ENCODE results near the gene SMYD3. TPM values are rescaled to one million over a fixed set of nuclear protein-coding genes. Genes with fewer than 3 reads are reported as not detected.
A peak's percentile ranks its signal among the peaks of the same experiment; 100 is the strongest.
"Not testable (repeated sequence)": the region's sequence is repeated elsewhere in the genome, so short reads cannot be mapped to it uniquely, and the experiment has no call there.

SMYD3 gene
- total and polyA plus RNA-seq, 8 donors = 20.4 to 35.1 (median 24.3) TPM

GRCh38 chr1:246372559-246372958 is 134.5 kb downstream of the SMYD3 start:
- Histone ChIP-seq H3K9me3 (no peaks in the 10 kb centered on the region), H3K4me1 (no peaks in the 10 kb centered on the region), H3K27ac (no peak overlapping the region), H3K36me3 (no peaks in the 10 kb centered on the region), H3K4me3 (no peak overlapping the region), H3K27me3 (no peaks in the 10 kb centered on the region)
- intact Hi-C loops (cut with DNase I) = no loop called here
- DNase-seq = peak in 2 of 4 donors; percentile 9 to 12
- no peak for ATAC-seq
- no peak for TF ChIP-seq CTCF (IDR thresholded peaks at IDR 0.05)

- TF ChIP-seq CTCF (IDR thresholded peaks at IDR 0.05) = no peak
- H3K4me3 ChIP-seq = no peak overlapping the region
- H3K9me3 ChIP-seq = no peaks in the 10 kb centered on the region
- DNase-seq (no peak), ATAC-seq (no peak)
- no peaks in the 10 kb centered on the region for H3K4me1 ChIP-seq
- H3K27ac ChIP-seq = no peak overlapping the region
- no peaks in the 10 kb centered on the region for H3K36me3 ChIP-seq
- intact Hi-C loops (cut with DNase I) = no loop called here
- H3K27me3 ChIP-seq = no peaks in the 10 kb centered on the region
These were observed 140.0 kb downstream of the SMYD3 start for GRCh38 chr1:246367041-246367440.

GRCh38 chr1:246365708-246366107 is 141.4 kb downstream of the SMYD3 start:
- intact Hi-C loops (cut with DNase I) = no loop called here
- ATAC-seq = no peak

DNA sequence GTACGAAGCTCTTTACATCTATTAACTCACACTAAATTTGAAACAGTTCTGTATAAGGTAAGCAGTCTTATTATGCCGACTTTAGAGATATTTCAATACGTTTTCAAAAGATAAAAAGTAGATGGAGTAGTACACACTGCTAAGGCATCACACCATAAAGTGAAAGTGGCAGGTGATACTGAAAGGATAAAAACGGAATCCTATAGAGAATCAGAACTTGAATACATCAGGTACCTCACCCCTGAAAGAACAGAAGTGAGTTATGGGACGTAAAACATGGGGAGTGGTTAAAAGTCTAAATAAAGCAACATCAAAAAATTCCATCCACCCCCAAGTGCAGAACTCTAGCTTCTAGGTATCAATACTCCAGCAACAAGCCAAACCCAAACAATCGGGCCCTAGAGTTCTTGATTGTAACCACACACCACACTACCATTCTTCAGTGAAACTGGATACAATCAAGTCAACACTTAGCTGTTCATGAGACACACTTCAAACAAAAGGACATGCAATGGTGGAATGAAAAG is 142.6 kb downstream of the SMYD3 start:
- Histone ChIP-seq H3K36me3 (no peaks in the 10 kb centered on the region), H3K27ac (no peak overlapping the region), H3K27me3 (no peaks in the 10 kb centered on the region), H3K4me1 (no peaks in the 10 kb centered on the region), H3K9me3 (peaks cover 0 to 12% of the 10 kb centered on the region in 2 donors), H3K4me3 (no peak overlapping the region)
- no peak for TF ChIP-seq CTCF (IDR thresholded peaks at IDR 0.05)
- intact Hi-C loops (cut with DNase I) = no loop called here
- ATAC-seq = no peak
- no peak for DNase-seq

More at GRCh38 chr1:246365708-246366107, 141.4 kb downstream of the SMYD3 start:
- no peak overlapping the region for H3K27ac ChIP-seq
- no peak overlapping the region for H3K4me3 ChIP-seq
- H3K9me3 ChIP-seq = peaks cover 0 to 6% of the 10 kb centered on the region in 2 donors
- no peaks in the 10 kb centered on the region for H3K36me3 ChIP-seq
- H3K27me3 ChIP-seq = no peaks in the 10 kb centered on the region
- no peak for DNase-seq
- H3K4me1 ChIP-seq = no peaks in the 10 kb centered on the region
- no peak for TF ChIP-seq CTCF (IDR thresholded peaks at IDR 0.05)

GRCh38 chr1:246357014-246357598 is 150.0 kb downstream of the SMYD3 start:
- H3K27ac ChIP-seq; H3K36me3 ChIP-seq; ATAC-seq; DNase-seq; H3K4me3 ChIP-seq; intact Hi-C loops (cut with DNase I); H3K4me1 ChIP-seq; H3K27me3 ChIP-seq: not testable (repeated sequence)
- peaks cover 0 to 21% of the 10 kb centered on the region in 2 donors for H3K9me3 ChIP-seq
